Measurements from ENCODE around the gene RTN4.

- TF ChIP-seq, protein P1, sequence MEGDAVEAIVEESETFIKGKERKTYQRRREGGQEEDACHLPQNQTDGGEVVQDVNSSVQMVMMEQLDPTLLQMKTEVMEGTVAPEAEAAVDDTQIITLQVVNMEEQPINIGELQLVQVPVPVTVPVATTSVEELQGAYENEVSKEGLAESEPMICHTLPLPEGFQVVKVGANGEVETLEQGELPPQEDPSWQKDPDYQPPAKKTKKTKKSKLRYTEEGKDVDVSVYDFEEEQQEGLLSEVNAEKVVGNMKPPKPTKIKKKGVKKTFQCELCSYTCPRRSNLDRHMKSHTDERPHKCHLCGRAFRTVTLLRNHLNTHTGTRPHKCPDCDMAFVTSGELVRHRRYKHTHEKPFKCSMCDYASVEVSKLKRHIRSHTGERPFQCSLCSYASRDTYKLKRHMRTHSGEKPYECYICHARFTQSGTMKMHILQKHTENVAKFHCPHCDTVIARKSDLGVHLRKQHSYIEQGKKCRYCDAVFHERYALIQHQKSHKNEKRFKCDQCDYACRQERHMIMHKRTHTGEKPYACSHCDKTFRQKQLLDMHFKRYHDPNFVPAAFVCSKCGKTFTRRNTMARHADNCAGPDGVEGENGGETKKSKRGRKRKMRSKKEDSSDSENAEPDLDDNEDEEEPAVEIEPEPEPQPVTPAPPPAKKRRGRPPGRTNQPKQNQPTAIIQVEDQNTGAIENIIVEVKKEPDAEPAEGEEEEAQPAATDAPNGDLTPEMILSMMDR (IDR thresholded peaks at IDR 0.05 in 8 of 11, conservative IDR thresholded peaks at IDR 0.05 in 3 of 11) = no peak
- no peak for TF ChIP-seq POLR2A (IDR thresholded peaks at IDR 0.05)
- TF ChIP-seq POLR2AphosphoS5 (IDR thresholded peaks at IDR 0.05) = no peak
These were observed 86.8 kb downstream of the RTN4 start for GRCh38 chr2:54963476-54963875.

All from spleen (tissue), 7 donors.